Right cardiac atrium (tissue), 5 donors: Measurements from ENCODE around the gene NTHL1. TPM values are rescaled to one million over a fixed set of nuclear protein-coding genes. Genes with fewer than 3 reads are reported as not detected.

ENCODE experiments used
- ATAC-seq, 2 donors: fragments of 200-7000 bp; cut with Tn5 transposase; one replicate each; pipeline versions ENCODE4 v1.8.0 to v1.9.1; 2020; ENCODE audit warnings: moderate library complexity in 2 of 2, mild to moderate bottlenecking in 1 of 2
- DNase-seq, 3 donors: peaks; one replicate each; pipeline ENCODE4 v3.0.0-alpha.2; 2020
- H3K27ac ChIP-seq: one replicate; pipeline ENCODE4 v1.5.1; 2013; ENCODE audit warnings: mild to moderate bottlenecking, low read length, control low read depth, moderate library complexity
- H3K27me3 ChIP-seq: one replicate; pipeline ENCODE4 v1.6.1; 2013; ENCODE audit not compliant: control insufficient read depth, insufficient read depth
- H3K4me1 ChIP-seq: one replicate; pipeline ENCODE4 v1.6.1; 2013; ENCODE audit warnings: low read length; ENCODE audit not compliant: control insufficient read depth, insufficient read depth
- H3K4me3 ChIP-seq: one replicate; pipeline ENCODE4 v1.5.1; 2013; ENCODE audit warnings: low read length, control low read depth
- H3K9me3 ChIP-seq: one replicate; pipeline ENCODE4 v1.6.1; 2013; ENCODE audit warnings: low read length; ENCODE audit not compliant: control insufficient read depth
- WGBS: extraction: QIAGEN DNeasy Blood & Tissue Kit; methylation state at CpG from one replicate; pipeline ENCODE4 v1.1.7; 2013; 5-methylcytosine and 5-hydroxymethylcytosine counted together
- intact Hi-C, 4 donors: fragments of 100-400 bp; cut with DNase I; formaldehyde crosslinking; loops; one replicate each; pipeline versions ENCODE4 v1.11.0 to v1.14.0; 2022 to 2023
- polyA plus RNA-seq: library from polyadenylated mRNA; stranded (reverse); fragments of 200-250 nt; gene quantifications from one replicate; pipeline ENCODE4 v1.2.3, GENCODE V29; 2013
- total RNA-seq, 4 donors: library from RNA; stranded (reverse); fragmentation: NEBNext Ultra II Directional; extraction: Animal tissue kit (Norgen Biotek cat#: 25700); gene quantifications; one replicate each; pipeline ENCODE4 v1.2.1, GENCODE V29; 2021
- donor health status: healthy with polysubstance abuse.
- donor health status: DM: no; HTN: yes; CAD: no.
- donor health status: DM: no; HTN: no; CAD: no.
- donor health status: DM: no; HTN: yes; CAD: no; lungs with severe emphysema.
- donor health status: DM: yes; HTN: yes; CAD: no.

The NTHL1 gene
- total and polyA plus RNA-seq, 5 donors, result 4.3 to 21.3 (median 13.4) TPM

- 81% methylated on average over 34 of the region's 34 CpGs for WGBS
- peaks cover 12% of the 10 kb centered on the region for H3K4me1 ChIP-seq
- H3K9me3 ChIP-seq, result no peaks in the 10 kb centered on the region
- H3K27me3 ChIP-seq, result no peaks in the 10 kb centered on the region
- no peak overlapping the region for H3K27ac ChIP-seq
- intact Hi-C loops, result loop anchor here in 1 of 4 donors (5.0 kb wide), 1 partner anchor 147 kb away; no protein-coding TSS in a partner anchor
- no peak overlapping the region for H3K4me3 ChIP-seq
- DNase-seq (peak in 2 of 3 donors; percentile 55 to 62), ATAC-seq (no peak)
These were observed 42.7 kb downstream of the NTHL1 start for GRCh38 chr16:2004795-2005517.

- intact Hi-C loops, result loop anchor here in 1 of 4 donors (5.0 kb wide), 1 partner anchor 148 kb away; no protein-coding TSS in a partner anchor
- ATAC-seq (peak; percentile 80 to 82), DNase-seq (peak; percentile 92 to 97 (median 96))
- Histone ChIP-seq H3K9me3 (no peaks in the 10 kb centered on the region), H3K4me1 (peaks cover 12% of the 10 kb centered on the region), H3K27ac (no peak overlapping the region), H3K27me3 (no peaks in the 10 kb centered on the region), H3K4me3 (no peak overlapping the region)
- WGBS, result 27% methylated on average over 36 of the region's 36 CpGs
These were observed 43.6 kb downstream of the NTHL1 start for GRCh38 chr16:2003827-2004641.

GRCh38 chr16:2003231-2003826, 44.3 kb downstream of the NTHL1 start:
- 81% methylated on average over 8 of the region's 8 CpGs for WGBS
- intact Hi-C loops, result loop anchor here in 1 of 4 donors (5.0 kb wide), 1 partner anchor 149 kb away; no protein-coding TSS in a partner anchor
- Histone ChIP-seq H3K27me3 (no peaks in the 10 kb centered on the region), H3K4me3 (no peak overlapping the region), H3K9me3 (no peaks in the 10 kb centered on the region), H3K4me1 (peaks cover 8% of the 10 kb centered on the region), H3K27ac (no peak overlapping the region)
- ATAC-seq (no peak), DNase-seq (no peak)

- intact Hi-C loops, result loop anchor here in 1 of 4 donors (5.0 kb wide), 1 partner anchor 150 kb away; no protein-coding TSS in a partner anchor
- Histone ChIP-seq H3K27me3 (no peaks in the 10 kb centered on the region), H3K4me1 (peaks cover 4% of the 10 kb centered on the region), H3K4me3 (no peak overlapping the region), H3K9me3 (no peaks in the 10 kb centered on the region), H3K27ac (no peak overlapping the region)
- WGBS, result 90% methylated on average over 47 of the region's 47 CpGs
- DNase-seq, result peak in 1 of 3 donors; percentile 65
- ATAC-seq, result no peak
These were observed 45.0 kb downstream of the NTHL1 start for GRCh38 chr16:2002406-2003230.

- Histone ChIP-seq H3K27me3 (no peaks in the 10 kb centered on the region), H3K4me3 (no peak overlapping the region), H3K9me3 (no peaks in the 10 kb centered on the region), H3K27ac (no peak overlapping the region), H3K4me1 (peaks cover 2% of the 10 kb centered on the region)
- 94% methylated on average over 53 of the region's 53 CpGs for WGBS
- peak in 2 of 3 donors; percentile 47 to 51 for DNase-seq
- no peak for ATAC-seq
- intact Hi-C loops, result loop anchor here in 1 of 4 donors (5.0 kb wide), 1 partner anchor 151 kb away; no protein-coding TSS in a partner anchor
These were observed 45.9 kb downstream of the NTHL1 start for GRCh38 chr16:2001456-2002355.

- H3K27me3 ChIP-seq, result no peaks in the 10 kb centered on the region
- whole genome bisulfite sequencing, result 94% methylated on average over 19 of the region's 19 CpGs
- no peak for ATAC-seq
- H3K4me1 ChIP-seq, result peaks cover 2% of the 10 kb centered on the region
- intact Hi-C loops, result loop anchor here in 1 of 4 donors (5.0 kb wide), 1 partner anchor 151 kb away; no protein-coding TSS in a partner anchor
- H3K9me3 ChIP-seq, result no peaks in the 10 kb centered on the region
- H3K4me3 ChIP-seq, result no peak overlapping the region
- H3K27ac ChIP-seq, result no peak overlapping the region
- DNase-seq, result peak in 2 of 3 donors; percentile 40 to 50
These were observed 46.6 kb downstream of the NTHL1 start for GRCh38 chr16:2001035-2001434.

- no peaks in the 10 kb centered on the region for H3K9me3 ChIP-seq
- no peaks in the 10 kb centered on the region for H3K27me3 ChIP-seq
- DNase-seq, result peak in 1 of 3 donors; percentile 53
- H3K4me3 ChIP-seq, result no peak overlapping the region
- intact Hi-C loops, result loop anchor here in 1 of 4 donors (5.0 kb wide), 1 partner anchor 152 kb away; no protein-coding TSS in a partner anchor
- H3K4me1 ChIP-seq, result peaks cover 2% of the 10 kb centered on the region
- H3K27ac ChIP-seq, result no peak overlapping the region
- WGBS, result 85% methylated on average over 28 of the region's 28 CpGs
- ATAC-seq, result no peak
These were observed 47.6 kb downstream of the NTHL1 start for GRCh38 chr16:1999866-2000514.

GRCh38 chr16:1998852-1999801, 48.5 kb downstream of the NTHL1 start:
- Histone ChIP-seq H3K27me3 (no peaks in the 10 kb centered on the region), H3K27ac (no peak overlapping the region), H3K4me1 (peaks cover 2% of the 10 kb centered on the region), H3K4me3 (no peak overlapping the region), H3K9me3 (no peaks in the 10 kb centered on the region)
- ATAC-seq, result no peak
- intact Hi-C loops, result no loop called here
- 93% methylated on average over 39 of the region's 39 CpGs for WGBS
- DNase-seq, result peak in 2 of 3 donors; percentile 57 to 62
